Activated T-helper 2 cell treated with anti-CD3 and anti-CD28 coated beads, Interferon-gamma antibody, Interleukin-2, Interleukin-4, amounts not matched to agents 10 μg/mL and 5 μg/mL and 100 μg/mL, durations not matched to agents 14 hours and 24 hours and 36 hours (primary cell): Measurements from ENCODE around the gene ATXN3. TPM values are rescaled to one million over a fixed set of nuclear protein-coding genes. Genes with fewer than 3 reads are reported as not detected.
"Not testable (repeated sequence)": the region's sequence is repeated elsewhere in the genome, so short reads cannot be mapped to it uniquely, and the experiment has no call there.

Experiments
- DNase-seq: peaks from one replicate; pipeline ENCODE4 v3.0.0; 2021; ENCODE audit warnings: low spot score
- H3K27ac Mint-ChIP-seq: one replicate; pipeline ENCODE4 v1.8.0; 2021; ENCODE audit warnings: mixed read lengths
- H3K27me3 Mint-ChIP-seq: one replicate; pipeline ENCODE4 v1.8.0; 2021; ENCODE audit warnings: low read depth, mixed read lengths
- H3K36me3 Mint-ChIP-seq: one replicate; pipeline ENCODE4 v1.8.0; 2021; ENCODE audit warnings: low read depth, mixed read lengths
- H3K4me1 Mint-ChIP-seq: one replicate; pipeline ENCODE4 v1.8.0; 2021; ENCODE audit warnings: low read depth, mixed read lengths
- H3K4me3 Mint-ChIP-seq: one replicate; pipeline ENCODE4 v1.8.0; 2021; ENCODE audit warnings: low read depth, mild to moderate bottlenecking, moderate library complexity, mixed read lengths
- H3K9me3 Mint-ChIP-seq: one replicate; pipeline ENCODE4 v1.8.0; 2021; ENCODE audit warnings: mixed read lengths
- intact Hi-C: fragments of 100-400 bp; cut with micrococcal nuclease; formaldehyde crosslinking; loops from one replicate; pipeline ENCODE4 v1.15.1; 2023
- total RNA-seq: library from RNA; stranded (reverse); gene quantifications from 2 replicates; pipeline ENCODE4 v1.2.3, GENCODE V29; 2022

Gene ATXN3
- total RNA-seq, 1 donor from 2014 or later, result 31.1 TPM

DNA sequence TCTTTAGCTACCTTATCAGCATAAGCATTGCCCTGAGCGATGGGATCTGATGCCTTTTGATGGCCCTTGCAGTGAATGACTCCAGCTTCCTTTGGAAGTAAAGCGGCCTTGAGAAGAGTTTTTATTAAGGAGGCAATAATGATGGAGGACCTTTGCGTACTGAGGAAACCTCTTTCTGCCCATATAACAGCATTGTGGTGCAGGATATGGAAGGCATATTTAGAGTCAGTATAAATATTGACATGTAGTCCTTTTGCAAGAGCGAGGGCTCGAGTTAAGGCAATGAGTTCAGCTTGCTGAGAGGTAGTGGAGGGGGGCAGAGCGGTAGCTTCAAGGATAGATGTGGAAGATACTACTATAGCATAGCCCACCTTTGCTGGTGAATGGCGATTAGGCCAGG, 60.5 kb downstream of the ATXN3 start:
- intact Hi-C loops, H3K4me1 Mint-ChIP-seq, H3K4me3 Mint-ChIP-seq, H3K36me3 Mint-ChIP-seq, DNase-seq, H3K27ac Mint-ChIP-seq, H3K27me3 Mint-ChIP-seq: not testable (repeated sequence)
- H3K9me3 Mint-ChIP-seq, result peaks cover 11% of the 10 kb centered on the region

DNA sequence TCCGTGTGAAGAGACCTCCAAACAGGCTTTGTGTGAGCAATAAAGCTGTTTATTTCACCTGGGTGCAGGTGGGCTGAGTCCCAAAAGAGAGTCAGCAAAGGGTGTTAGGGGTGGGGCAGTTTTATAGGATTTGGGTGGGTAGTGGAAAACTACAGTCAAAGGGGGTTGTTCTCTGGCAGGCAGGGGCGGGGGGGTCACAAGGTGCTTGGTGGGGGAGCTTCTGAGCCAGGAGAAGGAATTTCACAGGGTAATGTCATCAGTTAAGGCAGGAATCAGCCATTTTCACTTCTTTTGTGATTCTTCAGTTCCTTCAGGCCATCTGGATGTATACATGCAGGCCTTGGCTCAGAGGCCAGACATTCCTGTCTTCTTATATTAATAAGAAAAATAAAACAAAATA, 64.6 kb downstream of the ATXN3 start:
- Mint-ChIP-seq H3K36me3 (peaks cover 18% of the 10 kb centered on the region), H3K4me3 (peak overlapping the region; percentile 14), H3K4me1 (peaks cover 22% of the 10 kb centered on the region)
- intact Hi-C loops, result loop anchor here (2.0 to 5.0 kb wide), 2 partner anchors 81 to 175 kb away; partner anchors contain the start of genes CPSF2, NDUFB1 and TC2N
- not testable (repeated sequence) for DNase-seq, H3K27ac Mint-ChIP-seq, H3K27me3 Mint-ChIP-seq, H3K9me3 Mint-ChIP-seq

DNA sequence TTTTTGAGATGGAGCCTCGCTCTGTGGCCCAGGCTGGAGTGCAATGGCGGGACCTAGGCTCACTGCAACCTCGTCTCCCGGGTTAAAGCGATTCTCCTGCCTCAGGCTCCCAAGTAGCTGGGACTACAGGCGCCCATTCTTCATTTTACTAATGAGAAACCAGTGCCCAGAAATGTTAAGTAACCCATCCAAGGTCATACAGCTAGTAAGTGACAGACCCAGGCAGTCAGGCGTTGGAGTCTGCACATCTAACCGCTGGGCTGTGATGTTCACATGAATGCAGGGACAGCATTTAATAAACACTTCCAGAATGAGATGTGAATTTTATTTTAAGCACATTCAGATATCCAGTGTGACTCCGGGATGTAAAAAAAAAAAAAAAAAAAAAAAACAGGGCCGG, 65.2 kb downstream of the ATXN3 start:
- intact Hi-C loops, result loop anchor here (2.0 to 5.0 kb wide), 2 partner anchors 81 to 174 kb away; partner anchors contain the start of genes CPSF2, NDUFB1 and TC2N
- no peak overlapping the region for H3K4me3 Mint-ChIP-seq
- H3K27ac Mint-ChIP-seq, result no peak overlapping the region
- peaks cover 20% of the 10 kb centered on the region for H3K36me3 Mint-ChIP-seq
- no peak for DNase-seq
- peaks cover 24% of the 10 kb centered on the region for H3K4me1 Mint-ChIP-seq
- no peaks in the 10 kb centered on the region for H3K27me3 Mint-ChIP-seq
- no peaks in the 10 kb centered on the region for H3K9me3 Mint-ChIP-seq

DNA sequence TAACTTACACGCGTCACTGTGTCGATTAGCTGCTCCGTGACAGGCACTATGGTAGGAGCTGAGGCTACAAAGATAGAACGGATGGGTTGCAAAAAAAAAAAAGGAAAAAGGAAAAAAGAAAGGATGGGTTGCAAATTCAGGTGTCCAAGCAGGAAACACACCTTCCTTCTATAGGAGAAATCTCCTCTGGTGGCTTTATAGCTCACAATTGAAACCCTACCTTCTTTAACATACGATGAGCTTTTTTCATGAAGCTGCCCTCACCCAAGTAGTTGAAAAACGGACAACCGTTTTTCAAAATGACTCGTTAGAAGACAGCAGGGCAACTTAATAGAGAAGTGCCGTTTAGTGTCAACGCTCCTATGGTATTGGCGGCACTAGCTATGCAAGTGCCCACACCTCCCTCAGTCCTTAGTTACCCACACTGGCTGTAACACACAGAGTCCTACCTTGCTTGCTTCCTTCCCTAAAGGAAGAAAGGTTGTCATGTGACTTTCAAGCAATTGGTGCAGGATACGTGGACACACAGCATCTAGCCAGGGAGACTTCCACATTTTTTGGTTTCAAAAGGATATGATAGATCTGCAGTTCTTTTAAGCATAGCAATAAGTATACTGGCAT, 65.8 kb downstream of the ATXN3 start:
- H3K27ac Mint-ChIP-seq, result peak overlapping the region; percentile 99
- no peaks in the 10 kb centered on the region for H3K9me3 Mint-ChIP-seq
- peaks cover 24% of the 10 kb centered on the region for H3K36me3 Mint-ChIP-seq
- intact Hi-C loops, result loop anchor here (1.0 to 5.0 kb wide), 4 partner anchors 66 to 530 kb away; partner anchors contain the start of genes ATXN3, CPSF2, NDUFB1 and PPP4R3A
- no peaks in the 10 kb centered on the region for H3K27me3 Mint-ChIP-seq
- H3K4me3 Mint-ChIP-seq, result peak overlapping the region; percentile 97
- H3K4me1 Mint-ChIP-seq, result peaks cover 27% of the 10 kb centered on the region
- DNase-seq, result peak; percentile 21

DNA sequence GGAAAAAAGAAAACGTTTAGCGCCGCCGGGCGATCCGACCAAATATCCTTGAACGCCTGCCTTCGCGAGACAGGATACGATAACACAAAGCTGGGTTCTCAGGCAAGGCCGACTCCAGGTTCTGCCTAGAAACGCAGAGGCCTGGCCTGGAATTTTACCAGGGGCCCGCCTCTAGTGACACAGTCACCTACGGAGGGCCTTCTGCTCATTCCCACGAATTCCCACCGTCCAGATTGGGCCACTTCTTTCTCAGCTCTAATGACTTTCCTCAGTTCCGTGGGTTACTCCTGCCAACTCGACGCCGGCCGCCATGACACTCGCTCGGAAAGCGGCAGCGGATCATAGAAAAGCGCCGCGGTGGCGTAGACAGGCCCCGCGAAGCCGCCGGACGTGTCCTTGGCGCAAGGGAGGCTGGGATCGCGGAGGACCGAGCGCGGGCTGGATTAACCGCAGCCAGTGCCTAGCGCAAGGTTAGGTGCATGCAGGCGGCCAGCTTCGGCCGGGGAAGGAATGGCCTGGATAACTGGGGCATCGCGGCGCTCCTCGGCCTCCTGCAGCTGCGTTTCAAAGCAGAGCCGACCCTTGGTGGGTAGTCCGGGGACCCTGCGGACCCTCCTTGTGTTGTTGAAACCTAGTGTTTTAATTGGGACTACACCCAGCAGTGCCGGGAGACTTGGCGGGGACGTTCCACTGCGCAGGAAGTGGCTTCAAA, 66.5 kb downstream of the ATXN3 start, which contains the start of gene TRIP11:
TSS of gene TRIP11 (minus strand) at position 341 of the 712 bp plus-strand sequence. CDS start 374 bp downstream, outside the sequence.
- Mint-ChIP-seq H3K4me3 (peak within 1 kb of the TSS; percentile 97), H3K9me3 (no peaks in the 10 kb centered on the region), H3K4me1 (peaks cover 27% of the 10 kb centered on the region), H3K27ac (peak within 1 kb of the TSS; percentile 99), H3K36me3 (peaks cover 24% of the 10 kb centered on the region), H3K27me3 (no peaks in the 10 kb centered on the region)
- intact Hi-C loops, result loop anchor here (1.0 to 5.0 kb wide), 4 partner anchors 66 to 530 kb away; partner anchors contain the start of genes ATXN3, CPSF2, NDUFB1 and PPP4R3A
- DNase-seq, result peak; percentile 93

DNA sequence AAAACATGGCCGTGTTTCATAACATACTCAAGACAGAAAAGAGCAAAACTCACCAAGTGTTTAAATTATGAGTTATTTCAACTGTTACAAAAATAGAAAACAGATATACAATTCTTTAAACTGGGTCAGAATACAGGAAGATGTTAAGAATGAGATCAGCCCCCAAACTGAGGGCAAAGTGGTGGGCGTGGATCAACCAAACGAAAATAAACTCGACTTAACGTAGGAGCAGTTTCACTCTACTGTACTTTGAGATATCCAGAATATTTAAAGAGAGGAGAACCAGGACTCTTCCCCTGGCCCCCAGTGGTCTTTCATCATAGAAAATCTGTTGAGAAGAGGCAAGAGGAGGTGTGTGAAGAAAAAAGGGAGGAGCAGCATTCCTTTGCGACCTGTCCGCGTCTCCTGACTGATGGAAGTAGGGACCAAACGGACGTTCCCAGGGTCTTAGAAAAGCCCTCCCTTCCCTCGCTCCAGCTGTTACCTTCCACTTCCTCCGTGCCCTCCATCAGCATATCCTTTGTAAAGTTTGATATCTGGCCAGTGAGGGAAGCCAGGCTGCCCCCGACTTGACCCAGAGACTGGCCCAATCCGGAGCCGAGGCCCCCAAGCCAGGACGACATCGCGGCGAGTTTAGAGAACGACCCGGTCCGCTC, 67.2 kb downstream of the ATXN3 start:
- peak overlapping the region; percentile 99 for H3K27ac Mint-ChIP-seq
- no peak for DNase-seq
- peaks cover 27% of the 10 kb centered on the region for H3K4me1 Mint-ChIP-seq
- intact Hi-C loops, result no loop called here
- no peaks in the 10 kb centered on the region for H3K27me3 Mint-ChIP-seq
- H3K36me3 Mint-ChIP-seq, result peaks cover 28% of the 10 kb centered on the region
- H3K9me3 Mint-ChIP-seq, result no peaks in the 10 kb centered on the region
- H3K4me3 Mint-ChIP-seq, result peak overlapping the region; percentile 97

DNA sequence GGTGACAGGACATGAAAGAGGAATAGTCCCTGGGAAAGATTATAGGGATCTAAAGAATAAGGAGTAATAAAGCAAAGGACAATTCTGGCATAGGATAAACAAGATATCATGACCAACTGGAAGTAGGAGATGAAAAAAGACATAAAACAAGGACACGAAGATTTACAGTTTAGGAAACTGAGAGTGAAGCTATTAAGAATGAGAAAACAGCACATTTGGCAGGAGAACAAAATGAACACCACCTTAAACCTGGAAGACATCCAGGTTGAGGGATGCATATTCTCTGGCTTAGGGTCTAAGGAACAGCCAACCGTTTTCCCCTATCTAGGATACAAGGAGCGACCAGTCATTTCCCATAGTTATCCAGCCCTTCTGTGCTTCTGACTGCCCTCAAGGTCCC, 68.4 kb downstream of the ATXN3 start:
- Mint-ChIP-seq H3K9me3 (no peaks in the 10 kb centered on the region), H3K4me3 (peak overlapping the region; percentile 97), H3K4me1 (peaks cover 27% of the 10 kb centered on the region), H3K27me3 (no peaks in the 10 kb centered on the region), H3K27ac (peak overlapping the region; percentile 15), H3K36me3 (peaks cover 31% of the 10 kb centered on the region)
- no peak for DNase-seq
- intact Hi-C loops, result no loop called here

DNA sequence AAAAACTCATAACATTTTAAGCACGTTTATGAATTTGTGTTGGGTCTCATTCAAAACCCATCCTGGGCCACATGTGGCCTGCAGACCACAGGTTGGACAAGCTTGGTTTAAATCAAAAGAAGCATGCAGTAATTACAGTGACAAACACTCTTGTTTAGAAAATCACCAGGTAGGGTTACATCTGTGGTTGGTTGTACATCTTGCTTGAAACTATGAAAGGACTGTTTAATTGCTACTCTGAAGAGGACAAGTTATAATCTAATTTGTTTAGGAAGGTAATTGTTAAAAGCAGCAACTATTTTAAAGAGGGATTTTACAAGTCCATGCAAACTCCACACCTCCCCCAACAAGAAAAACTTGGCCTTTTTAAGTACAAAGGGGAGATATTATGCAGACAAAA, 70.5 kb downstream of the ATXN3 start:
- peaks cover 42% of the 10 kb centered on the region for H3K36me3 Mint-ChIP-seq
- H3K27me3 Mint-ChIP-seq, result no peaks in the 10 kb centered on the region
- H3K4me3 Mint-ChIP-seq, result no peak overlapping the region
- intact Hi-C loops, result no loop called here
- DNase-seq, result no peak
- no peaks in the 10 kb centered on the region for H3K9me3 Mint-ChIP-seq
- H3K27ac Mint-ChIP-seq, result no peak overlapping the region
- H3K4me1 Mint-ChIP-seq, result peaks cover 27% of the 10 kb centered on the region

DNA sequence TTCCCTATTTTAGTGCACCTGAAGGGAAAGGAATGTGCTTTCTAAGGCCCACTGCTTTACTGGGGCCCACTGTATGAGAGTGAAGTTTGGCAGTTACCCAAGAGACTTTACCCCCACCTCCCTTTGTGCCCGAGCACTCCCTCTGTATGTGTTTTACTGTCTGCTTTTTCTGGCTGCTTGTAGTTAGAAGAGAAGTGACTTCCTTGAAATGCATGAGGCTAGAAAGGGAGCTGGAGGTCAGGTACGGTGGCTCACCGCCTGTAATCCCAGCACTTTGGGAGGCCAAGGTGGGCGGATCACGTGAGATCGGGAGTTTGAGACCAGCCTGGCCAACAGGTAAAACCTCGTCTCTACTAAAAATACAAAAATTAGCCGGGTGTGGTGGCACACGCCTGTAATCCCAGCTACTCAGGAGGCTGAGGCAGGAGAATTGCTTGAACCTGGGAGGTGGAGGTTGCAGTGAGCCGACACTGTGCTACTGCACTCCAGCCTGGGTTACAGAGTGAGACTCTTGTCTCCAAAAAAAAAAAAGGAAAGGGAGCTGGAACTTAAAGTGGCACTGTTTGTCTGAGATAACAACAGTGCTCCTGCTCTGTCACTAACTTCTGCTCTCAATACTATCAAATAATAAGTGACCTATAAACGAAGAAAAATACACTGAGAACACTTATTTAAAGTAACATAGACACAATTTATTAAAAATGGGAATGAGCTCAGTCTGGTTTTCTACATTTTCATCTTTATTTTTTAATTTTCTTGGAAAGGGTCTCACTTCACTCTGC, 72.3 kb downstream of the ATXN3 start:
- intact Hi-C loops, result no loop called here
- no peak overlapping the region for H3K27ac Mint-ChIP-seq
- no peak overlapping the region for H3K4me3 Mint-ChIP-seq
- no peaks in the 10 kb centered on the region for H3K27me3 Mint-ChIP-seq
- DNase-seq, result no peak
- H3K9me3 Mint-ChIP-seq, result no peaks in the 10 kb centered on the region
- H3K36me3 Mint-ChIP-seq, result peaks cover 51% of the 10 kb centered on the region
- H3K4me1 Mint-ChIP-seq, result peaks cover 24% of the 10 kb centered on the region

DNA sequence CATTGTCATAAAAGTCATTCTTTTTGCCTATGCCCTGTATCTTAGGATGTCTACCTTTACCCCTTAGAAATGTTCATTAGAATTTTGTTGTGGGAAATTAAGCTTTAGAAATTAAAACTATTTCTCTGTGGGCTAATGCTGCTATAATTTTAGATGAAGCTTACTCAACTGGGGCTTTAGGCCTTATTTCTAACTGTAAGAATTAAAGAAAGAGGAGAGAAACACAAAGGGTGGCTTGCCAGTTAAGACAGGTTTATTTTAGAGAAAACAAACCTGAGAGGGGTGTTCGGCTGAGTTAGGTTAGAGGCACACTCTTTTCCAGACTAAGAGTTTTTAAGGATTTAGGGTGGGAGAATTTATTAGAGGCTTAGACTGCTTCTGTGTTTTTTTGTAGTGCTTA, 72.9 kb downstream of the ATXN3 start:
- intact Hi-C loops, result no loop called here
- H3K27ac Mint-ChIP-seq, result no peak overlapping the region
- H3K9me3 Mint-ChIP-seq, result no peaks in the 10 kb centered on the region
- H3K27me3 Mint-ChIP-seq, result no peaks in the 10 kb centered on the region
- H3K4me1 Mint-ChIP-seq, result peaks cover 21% of the 10 kb centered on the region
- H3K36me3 Mint-ChIP-seq, result peaks cover 52% of the 10 kb centered on the region
- no peak for DNase-seq
- no peak overlapping the region for H3K4me3 Mint-ChIP-seq

DNA sequence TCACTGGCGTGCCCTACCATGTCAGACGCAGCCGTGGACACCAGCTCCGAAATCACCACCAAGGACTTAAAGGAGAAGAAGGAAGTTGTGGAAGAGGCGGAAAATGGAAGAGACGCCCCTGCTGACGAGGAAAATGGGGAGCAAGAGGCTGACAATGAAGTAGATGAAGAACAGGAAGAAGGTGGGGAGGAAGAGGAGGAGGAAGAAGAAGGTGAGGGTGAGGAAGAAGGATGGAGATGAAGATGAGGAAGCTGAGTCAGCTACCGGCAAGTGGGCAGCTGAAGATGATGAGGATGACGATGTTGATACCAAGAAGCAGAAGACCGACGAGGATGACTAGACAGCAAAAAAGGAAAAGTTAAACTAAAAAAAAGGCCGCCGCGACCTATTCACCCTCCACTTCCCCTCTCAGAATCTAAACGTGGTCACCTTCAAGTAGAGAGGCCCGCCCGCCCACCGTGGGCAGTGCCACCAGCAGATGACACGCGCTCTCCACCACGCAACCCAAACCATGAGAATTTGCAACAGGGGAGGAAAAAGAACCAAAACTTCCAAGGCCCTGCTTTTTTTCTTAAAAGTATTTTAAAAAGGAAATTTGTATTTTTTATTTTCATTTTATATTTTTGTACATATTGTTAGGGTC, 79.7 kb downstream of the ATXN3 start:
- intact Hi-C loops, result no loop called here
- peak overlapping the region; percentile 8 for H3K4me3 Mint-ChIP-seq
- H3K36me3 Mint-ChIP-seq, result peaks cover 51% of the 10 kb centered on the region
- H3K9me3 Mint-ChIP-seq, result no peaks in the 10 kb centered on the region
- H3K4me1 Mint-ChIP-seq, result peaks cover 10% of the 10 kb centered on the region
- no peaks in the 10 kb centered on the region for H3K27me3 Mint-ChIP-seq
- peak overlapping the region; percentile 58 for H3K27ac Mint-ChIP-seq
- DNase-seq, result no peak

DNA sequence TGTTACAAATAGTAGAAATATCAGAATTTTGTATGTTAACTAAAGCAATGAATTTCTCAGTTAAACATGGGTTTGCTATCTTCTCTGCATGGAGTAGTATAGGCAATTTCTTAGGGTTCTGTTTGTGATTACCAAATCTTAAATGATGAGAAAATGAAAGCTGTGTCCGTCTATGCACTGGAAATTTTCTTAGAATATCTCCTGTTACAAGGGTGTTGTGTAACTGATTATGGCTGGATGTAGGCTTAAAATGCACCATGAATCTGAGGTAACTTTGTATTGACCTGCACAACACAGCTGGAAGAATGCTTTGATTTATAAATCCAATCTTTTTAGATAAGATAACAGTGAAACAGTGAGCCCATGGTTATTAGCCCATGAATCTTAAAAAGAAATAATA, 84.3 kb downstream of the ATXN3 start:
- Mint-ChIP-seq H3K27ac (no peak overlapping the region), H3K4me1 (peaks cover 10% of the 10 kb centered on the region), H3K36me3 (peaks cover 39% of the 10 kb centered on the region), H3K27me3 (no peaks in the 10 kb centered on the region), H3K9me3 (no peaks in the 10 kb centered on the region), H3K4me3 (no peak overlapping the region)
- DNase-seq, result no peak
- intact Hi-C loops, result no loop called here
